DMS79 (cell line): ENCODE results near the gene UGT1A6.

ENCODE experiments used
- DNase-seq: peaks from one replicate; lab custom pipeline; 2025; lab: John Stamatoyannopoulos, UW

The UGT1A6 gene

GRCh38 chr2:233801357-233802131 lies 108.9 kb downstream of the UGT1A6 start:
- no peak for DNase-seq

GRCh38 chr2:233802132-233802815 lies 109.6 kb downstream of the UGT1A6 start:
- no peak for DNase-seq

- no peak for DNase-seq
These were observed 110.7 kb downstream of the UGT1A6 start for GRCh38 chr2:233803292-233803911.

- no peak for DNase-seq
These were observed 111.3 kb downstream of the UGT1A6 start for GRCh38 chr2:233803994-233804393.

- no peak for DNase-seq
These were observed 114.7 kb downstream of the UGT1A6 start for GRCh38 chr2:233807215-233807865.

- DNase-seq = no peak
These were observed 115.6 kb downstream of the UGT1A6 start for GRCh38 chr2:233807966-233808935.

- no peak for DNase-seq
These were observed 117.7 kb downstream of the UGT1A6 start for GRCh38 chr2:233810385-233810784.

- no peak for DNase-seq
These were observed 118.4 kb downstream of the UGT1A6 start for GRCh38 chr2:233811087-233811486.

- DNase-seq = no peak
These were observed 119.0 kb downstream of the UGT1A6 start for GRCh38 chr2:233811732-233812131.

- DNase-seq = no peak
These were observed 120.8 kb downstream of the UGT1A6 start for GRCh38 chr2:233813236-233814055.

GRCh38 chr2:233814056-233814835 lies 121.6 kb downstream of the UGT1A6 start:
- DNase-seq = no peak

GRCh38 chr2:233815861-233816260 lies 123.2 kb downstream of the UGT1A6 start:
- DNase-seq = no peak

GRCh38 chr2:233816334-233816733 lies 123.6 kb downstream of the UGT1A6 start:
- no peak for DNase-seq

GRCh38 chr2:233816771-233817170 lies 124.1 kb downstream of the UGT1A6 start:
- DNase-seq = no peak

- no peak for DNase-seq
These were observed 124.7 kb downstream of the UGT1A6 start for GRCh38 chr2:233817361-233817911.

- no peak for DNase-seq
These were observed 125.4 kb downstream of the UGT1A6 start for GRCh38 chr2:233817995-233818638.

GRCh38 chr2:233818639-233819621 lies 126.2 kb downstream of the UGT1A6 start:
- no peak for DNase-seq
